HL-60 (cell line): ENCODE results near the gene CLOCK.

Experiments
- CTCF ChIP-seq: IDR thresholded peaks from one replicate; pipeline ENCODE4 v1.5.1; 2011; ENCODE audit warnings: low read length, control low read depth, inconsistent platforms; ENCODE audit not compliant: insufficient read depth
- GABPA ChIP-seq: IDR thresholded peaks from 2 replicates; pipeline ENCODE4 v1.6.1; 2012; ENCODE audit warnings: low read depth

- no peak for TF ChIP-seq CTCF
- TF ChIP-seq GABPA = no peak
These were observed 167.9 kb downstream of the CLOCK start for GRCh38 chr4:55378617-55379467.
